HG02970 (cell line): ENCODE results near the gene SCAP.
"Not testable (repeated sequence)": the region's sequence is repeated elsewhere in the genome, so short reads cannot be mapped to it uniquely, and the experiment has no call there.

Experiments used
- ATAC-seq: cut with Tn5 transposase; IDR thresholded peaks from one replicate; pipeline ENCODE4 v1.9.1; 2021; ENCODE audit warnings: mild to moderate bottlenecking, moderate library complexity, moderate number of reproducible peaks; ENCODE audit not compliant: unreplicated experiment, low FRiP score

The SCAP gene

DNA sequence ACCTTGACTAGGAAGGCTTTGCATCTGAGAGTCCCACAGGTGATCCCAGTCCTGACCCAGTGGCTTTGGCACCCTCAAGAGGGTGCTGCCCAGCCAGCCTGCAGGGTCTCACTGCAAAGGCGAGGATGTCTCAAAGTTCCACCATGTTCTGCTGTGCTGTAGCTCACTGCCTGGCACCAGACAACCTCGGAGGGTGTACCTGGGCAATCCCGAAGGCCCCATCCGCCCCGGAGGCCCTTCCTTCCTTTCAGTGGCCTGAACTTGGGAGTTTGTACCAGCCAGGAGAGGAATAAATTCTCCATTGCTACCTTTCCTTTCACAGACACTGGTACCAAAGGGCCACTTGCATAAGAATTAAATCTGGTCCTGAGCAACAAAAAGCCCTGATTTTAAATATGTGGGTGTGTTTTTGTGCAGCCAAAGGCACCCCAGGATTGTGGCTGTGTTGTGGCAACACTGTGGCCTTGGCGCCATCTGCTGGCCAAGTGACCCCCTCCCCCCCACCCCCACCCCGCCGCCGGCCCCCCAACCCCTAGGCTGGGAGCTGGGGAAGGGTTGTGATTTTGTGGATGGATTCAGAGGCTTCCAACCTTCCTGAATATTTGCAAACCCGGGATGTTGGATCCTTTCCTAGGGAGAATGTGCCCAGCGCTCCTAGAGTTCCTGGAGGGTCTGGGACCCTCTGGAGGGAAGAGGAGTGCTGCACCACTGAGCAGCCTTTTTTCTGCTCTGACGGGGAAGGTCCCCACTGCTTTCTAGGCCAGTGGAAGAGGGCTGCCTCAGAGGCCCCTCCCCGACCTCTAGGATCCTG, 104.6 kb downstream of the SCAP start:
- no peak for ATAC-seq

DNA sequence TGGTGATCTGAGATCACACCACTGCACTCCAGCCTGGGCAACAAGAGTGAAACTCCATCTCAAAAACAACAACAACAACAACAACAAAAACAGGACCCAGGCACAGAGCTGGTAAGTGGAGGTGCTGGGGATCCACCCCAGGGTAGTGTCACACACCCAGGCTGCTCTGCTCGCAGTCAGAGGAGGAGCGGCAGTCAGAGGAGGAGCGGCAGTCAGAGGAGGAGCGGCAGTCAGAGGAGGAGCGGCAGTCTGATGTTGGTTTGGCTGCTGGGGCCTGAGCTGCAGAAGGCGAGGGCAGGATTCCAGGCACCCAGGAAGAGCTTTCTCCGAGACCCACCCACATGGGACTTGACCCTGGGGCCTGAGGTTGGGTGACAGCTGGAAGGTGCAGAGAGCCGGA, 105.7 kb downstream of the SCAP start:
- not testable (repeated sequence) for ATAC-seq

DNA sequence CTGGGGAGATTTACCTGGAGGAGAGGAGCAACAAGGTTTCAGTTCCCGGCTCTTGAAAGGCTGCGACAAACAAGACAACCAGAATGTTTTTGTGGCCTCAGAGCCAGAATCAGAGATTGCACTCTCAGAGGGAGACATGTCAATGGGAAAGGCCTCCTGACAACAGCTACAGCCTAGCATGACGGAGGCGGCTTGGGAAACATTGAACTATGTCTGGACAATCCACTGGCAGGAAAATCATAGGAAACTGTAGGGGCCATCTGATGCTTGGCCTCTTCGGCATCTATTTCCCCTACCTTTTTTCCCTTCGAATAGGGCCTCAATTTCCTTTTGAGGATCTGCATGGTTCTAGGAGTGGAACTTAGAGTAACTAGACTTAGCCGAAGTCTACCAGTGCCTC, 108.1 kb downstream of the SCAP start:
- no peak for ATAC-seq

DNA sequence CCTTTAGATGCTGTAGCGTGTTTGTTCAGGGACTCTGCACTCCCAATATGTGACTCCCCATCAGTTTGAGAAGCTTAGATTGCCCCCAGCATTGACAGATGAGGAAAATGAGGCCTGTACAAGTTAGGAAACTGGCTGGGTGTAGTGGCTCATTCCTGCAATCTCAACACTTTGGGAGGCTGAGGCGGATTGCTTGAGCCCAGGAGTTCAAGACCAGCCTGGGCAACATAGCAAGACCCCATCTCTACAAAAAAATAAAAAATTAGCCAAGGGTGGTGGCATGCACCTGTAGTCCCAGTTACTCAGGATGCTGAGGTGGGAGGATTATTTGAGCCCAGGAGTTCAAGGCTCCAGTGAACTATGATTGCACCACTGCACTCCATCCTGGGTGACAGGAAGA, 108.9 kb downstream of the SCAP start:
- ATAC-seq, result no peak

DNA sequence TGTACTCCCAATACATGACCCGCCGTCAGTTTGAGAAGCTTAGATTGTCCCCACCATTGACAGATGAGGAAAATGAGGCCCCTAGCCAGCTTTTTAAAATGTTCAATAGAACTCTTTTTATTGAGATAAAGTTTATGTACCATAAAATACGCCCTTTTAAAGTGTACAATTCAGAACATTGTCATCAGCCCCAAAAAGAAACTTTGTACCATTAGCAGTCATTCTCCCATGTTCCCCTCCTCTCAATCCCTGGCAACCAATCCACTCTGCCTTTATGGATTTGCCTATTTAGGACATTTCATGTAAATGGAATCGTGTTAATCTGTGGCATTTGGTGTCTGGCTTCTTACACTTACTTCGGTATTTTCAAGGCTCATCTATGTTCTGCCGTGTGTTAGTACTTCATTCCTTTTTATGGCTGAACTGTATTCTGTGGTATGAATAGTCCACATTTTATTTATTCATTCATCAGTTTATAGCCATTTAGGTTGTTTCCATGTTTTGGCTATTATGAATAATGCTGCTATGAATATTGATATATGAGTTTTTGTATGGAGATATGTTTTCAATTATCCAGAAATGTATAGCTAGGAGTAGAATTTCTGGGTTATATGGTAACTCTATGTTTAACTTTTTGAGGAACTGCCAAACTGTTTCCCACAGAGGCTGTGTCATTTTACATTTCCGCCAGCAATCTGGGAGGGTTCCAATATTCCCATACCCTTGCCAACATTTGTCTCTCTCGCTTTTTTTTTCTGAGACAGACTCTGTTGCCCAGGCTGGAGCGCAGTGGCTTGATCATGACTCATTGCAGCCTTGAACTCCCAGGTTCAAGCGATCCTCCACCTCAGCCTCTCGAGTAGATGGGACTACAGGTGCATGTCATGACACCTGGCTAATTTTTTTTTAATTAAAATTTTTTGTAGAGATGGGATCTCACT, 110.3 kb downstream of the SCAP start:
- ATAC-seq, result no peak
